Lung (tissue), 4 donors: ENCODE measurements around the gene WNT16. TPM values are rescaled to one million over a fixed set of nuclear protein-coding genes. Genes with fewer than 3 reads are reported as not detected.

Experiments used
- polyA plus RNA-seq, 2 donors: library from polyadenylated mRNA; stranded (reverse); fragments of 200-250 nt; gene quantifications; one replicate each; pipeline ENCODE4 v1.2.1, GENCODE V29; 2013
- total RNA-seq, 2 donors: library from RNA; depleted of rRNA in 1 of 2; stranded (reverse); fragments of >200 nt in 1 of 2; gene quantifications; one replicate each; pipeline ENCODE4 v1.2.1, GENCODE V29; 2014 to 2021
- donor health status: Bipolar disorder and iron deficiency.
- donor health status: healthy.
- donor health status: DM: yes; HTN: yes; CAD: no.

The WNT16 gene
- total and polyA plus RNA-seq, 4 donors, result 0.02 to 0.14 (median 0.09) TPM; not detected in 1

Other genes with a start within 250 kb of the WNT16 start
- 10 to 100 TPM; 38.9 to 62.2 TPM for gene FAM3C, start 67.3 kb downstream of the WNT16 start, total RNA-seq
- gene FAM3C, start 67.3 kb downstream of the WNT16 start, polyA plus RNA-seq, result 10 to 100 TPM; 26.3 to 36.3 TPM